Colonic mucosa (tissue), 4 donors: ENCODE data around the gene PCLO. TPM values are rescaled to one million over a fixed set of nuclear protein-coding genes. Genes with fewer than 3 reads are reported as not detected.
A peak's percentile ranks its signal among the peaks of the same experiment; 100 is the strongest.

ENCODE experiments used
- DNase-seq: peaks from one replicate; pipeline ENCODE4 v3.0.0-alpha.2; 2020
- H3K27ac ChIP-seq: fragments of 200-600 bp; one replicate; pipeline ENCODE4 v1.8.0; 2021
- H3K27me3 ChIP-seq: fragments of 200-600 bp; one replicate; pipeline ENCODE4 v1.8.0; 2021
- H3K36me3 ChIP-seq: fragments of 200-600 bp; one replicate; pipeline ENCODE4 v1.8.0; 2021
- H3K4me1 ChIP-seq: fragments of 200-600 bp; one replicate; pipeline ENCODE4 v1.8.0; 2021; ENCODE audit warnings: mild to moderate bottlenecking
- H3K4me3 ChIP-seq: fragments of 200-600 bp; one replicate; pipeline ENCODE4 v1.8.0; 2021
- H3K9ac ChIP-seq, 2 donors: one replicate each; pipeline ENCODE4 v1.7.0; 2013; ENCODE audit warnings: control low read depth in 2 of 2, low read depth in 2 of 2, low read length in 2 of 2
- H3K9me3 ChIP-seq: fragments of 200-600 bp; one replicate; pipeline ENCODE4 v1.8.0; 2021
- CTCF ChIP-seq: fragments of 200-600 bp; IDR thresholded peaks from one replicate; pipeline ENCODE4 v1.8.0; 2022; ENCODE audit warnings: antibody characterized with exemption, mild to moderate bottlenecking
- intact Hi-C: fragments of 100-400 bp; cut with DNase I; formaldehyde crosslinking; loops from one replicate; pipeline ENCODE4 v1.14.1; 2022
- total RNA-seq, 2 donors: library from RNA; stranded (reverse); fragmentation: NEBNext Ultra II Directional in 1 of 2; extraction: Animal tissue kit (Norgen Biotek cat#: 25700) in 1 of 2; gene quantifications; one replicate each; pipeline ENCODE4 v1.2.1, GENCODE V29; 2021
- donor health status: healthy.
- donor health status: DM: no; HTN: no; CAD: no.
- donor health status: DM: no; HTN: no; CAD: no.

PCLO gene
- total RNA-seq, 2 donors from 2014 or later = 6.9 to 8.8 TPM

- no peak for DNase-seq
- Histone ChIP-seq H3K9ac (no peak overlapping the region), H3K27me3 (no peaks in the 10 kb centered on the region), H3K9me3 (no peaks in the 10 kb centered on the region), H3K36me3 (no peaks in the 10 kb centered on the region), H3K4me1 (no peaks in the 10 kb centered on the region), H3K4me3 (no peak overlapping the region), H3K27ac (no peak overlapping the region)
- TF ChIP-seq CTCF = peak; percentile 49
- intact Hi-C loops = loop anchor here (5.0 to 10.0 kb wide), 4 partner anchors 125 to 687 kb away; no protein-coding TSS in a partner anchor
Measured at GRCh38 chr7:82729172-82730030, 433.3 kb downstream of the PCLO start.

DNA sequence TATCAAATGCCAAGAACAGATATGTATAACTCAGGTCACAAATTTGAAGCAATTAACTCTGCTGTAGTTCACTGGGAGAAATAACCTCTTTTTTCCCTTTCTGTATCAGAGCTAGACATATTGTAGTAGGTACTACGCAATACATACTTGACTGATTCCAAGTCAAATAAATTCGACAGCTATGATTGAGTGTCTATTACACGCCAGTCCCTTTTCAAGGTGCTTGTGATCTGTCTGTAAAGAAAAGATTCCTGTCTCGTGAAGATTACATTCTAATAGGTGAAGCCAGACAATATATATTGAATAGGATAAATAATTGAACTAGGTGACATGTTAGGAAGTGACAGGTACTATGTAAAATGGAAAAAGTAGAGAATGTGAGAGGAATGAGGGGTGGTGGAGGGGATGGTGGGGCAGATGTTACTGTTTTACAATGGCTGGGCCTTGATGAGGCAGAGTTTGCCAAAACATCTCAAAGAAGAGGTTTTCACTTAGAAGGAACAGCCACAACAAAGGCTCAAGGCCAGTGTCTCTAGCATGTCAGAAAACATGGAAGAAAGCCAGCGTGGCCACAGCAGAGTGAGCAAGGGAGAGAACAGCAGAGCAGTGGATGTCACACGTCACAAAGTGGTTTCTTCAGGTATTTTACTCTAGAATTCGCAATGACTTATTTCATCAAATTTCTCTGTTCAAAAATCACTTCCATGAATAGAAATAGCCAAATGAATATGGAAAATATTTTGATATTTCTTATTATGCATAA lies 436.5 kb downstream of the PCLO start:
- intact Hi-C loops = loop anchor here (5.0 to 10.0 kb wide), 4 partner anchors 121 to 684 kb away; no protein-coding TSS in a partner anchor
- DNase-seq = no peak
- H3K27ac ChIP-seq = no peak overlapping the region
- H3K4me3 ChIP-seq = no peak overlapping the region
- no peaks in the 10 kb centered on the region for H3K27me3 ChIP-seq
- no peaks in the 10 kb centered on the region for H3K4me1 ChIP-seq
- no peak for TF ChIP-seq CTCF
- H3K9me3 ChIP-seq = no peaks in the 10 kb centered on the region
- no peaks in the 10 kb centered on the region for H3K36me3 ChIP-seq
- H3K9ac ChIP-seq = no peak overlapping the region

DNA sequence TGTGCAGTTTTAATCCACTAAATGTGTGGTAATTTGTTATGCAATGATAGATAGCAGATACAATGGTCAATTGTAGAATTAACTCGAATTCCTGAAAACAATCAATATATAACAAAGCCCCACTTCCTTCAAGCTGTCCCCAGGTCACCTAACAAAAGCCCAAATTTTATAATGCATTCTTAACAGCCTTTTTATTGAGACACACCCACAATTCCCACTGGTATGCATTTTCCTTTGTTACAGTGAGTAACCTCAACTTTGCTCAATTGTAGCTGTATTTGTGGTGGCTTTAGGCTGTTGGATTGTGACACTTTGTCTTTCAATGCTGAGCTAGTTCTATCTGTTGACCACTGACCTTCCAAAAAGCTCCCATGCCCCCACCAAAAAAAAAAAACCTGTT lies 439.3 kb downstream of the PCLO start:
- intact Hi-C loops = loop anchor here (10.0 kb wide), 3 partner anchors 119 to 489 kb away; no protein-coding TSS in a partner anchor
- no peaks in the 10 kb centered on the region for H3K36me3 ChIP-seq
- no peak for DNase-seq

GRCh38 chr7:82722946-82723345 lies 439.7 kb downstream of the PCLO start:
- DNase-seq = no peak
- H3K4me1 ChIP-seq = no peaks in the 10 kb centered on the region
- H3K9me3 ChIP-seq = no peaks in the 10 kb centered on the region
- no peaks in the 10 kb centered on the region for H3K27me3 ChIP-seq
- TF ChIP-seq CTCF = no peak
- H3K27ac ChIP-seq = no peak overlapping the region
- no peak overlapping the region for H3K4me3 ChIP-seq
- intact Hi-C loops = loop anchor here (10.0 kb wide), 3 partner anchors 118 to 488 kb away; no protein-coding TSS in a partner anchor
- no peak overlapping the region for H3K9ac ChIP-seq
- H3K36me3 ChIP-seq = no peaks in the 10 kb centered on the region

More for the DNA sequence above, 439.3 kb downstream of the PCLO start:
- Histone ChIP-seq H3K9me3 (no peaks in the 10 kb centered on the region), H3K4me1 (no peaks in the 10 kb centered on the region), H3K27me3 (no peaks in the 10 kb centered on the region), H3K9ac (no peak overlapping the region), H3K4me3 (no peak overlapping the region), H3K27ac (no peak overlapping the region)
- no peak for TF ChIP-seq CTCF

DNA sequence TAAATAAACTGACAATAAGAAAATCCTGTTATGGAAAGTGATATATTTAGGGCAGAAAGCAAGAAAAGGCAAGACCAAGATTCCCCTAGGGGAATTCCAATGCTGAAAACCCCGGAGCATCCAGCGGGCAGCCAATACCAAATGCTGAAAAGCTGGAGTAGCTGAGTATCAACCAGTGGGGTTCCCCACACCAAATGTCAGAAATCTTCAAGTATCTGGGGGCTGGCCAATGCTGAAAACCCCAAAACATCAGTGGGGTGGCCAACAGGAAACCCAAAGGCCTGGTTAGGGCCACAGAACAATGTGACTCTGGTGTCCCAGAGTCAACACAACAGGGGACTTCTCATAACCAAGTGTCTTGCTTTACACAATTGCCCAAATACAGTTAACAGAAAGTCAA lies 447.3 kb downstream of the PCLO start:
- Histone ChIP-seq H3K36me3 (no peaks in the 10 kb centered on the region), H3K4me3 (no peak overlapping the region), H3K4me1 (no peaks in the 10 kb centered on the region), H3K27me3 (no peaks in the 10 kb centered on the region), H3K9me3 (no peaks in the 10 kb centered on the region), H3K9ac (no peak overlapping the region), H3K27ac (no peak overlapping the region)
- no peak for DNase-seq
- intact Hi-C loops = no loop called here
- TF ChIP-seq CTCF = no peak
